ENCODE measurements around the gene CFAP299. TPM values are rescaled to one million over a fixed set of nuclear protein-coding genes. Genes with fewer than 3 reads are reported as not detected.

The CFAP299 gene
- total and polyA plus RNA-seq, 9 of the 15 experiments (the other 6 are each of a cell fraction or from before 2014, with no cell fraction given), result 0.09 to 3.0 (median 0.76) TPM

DNA sequence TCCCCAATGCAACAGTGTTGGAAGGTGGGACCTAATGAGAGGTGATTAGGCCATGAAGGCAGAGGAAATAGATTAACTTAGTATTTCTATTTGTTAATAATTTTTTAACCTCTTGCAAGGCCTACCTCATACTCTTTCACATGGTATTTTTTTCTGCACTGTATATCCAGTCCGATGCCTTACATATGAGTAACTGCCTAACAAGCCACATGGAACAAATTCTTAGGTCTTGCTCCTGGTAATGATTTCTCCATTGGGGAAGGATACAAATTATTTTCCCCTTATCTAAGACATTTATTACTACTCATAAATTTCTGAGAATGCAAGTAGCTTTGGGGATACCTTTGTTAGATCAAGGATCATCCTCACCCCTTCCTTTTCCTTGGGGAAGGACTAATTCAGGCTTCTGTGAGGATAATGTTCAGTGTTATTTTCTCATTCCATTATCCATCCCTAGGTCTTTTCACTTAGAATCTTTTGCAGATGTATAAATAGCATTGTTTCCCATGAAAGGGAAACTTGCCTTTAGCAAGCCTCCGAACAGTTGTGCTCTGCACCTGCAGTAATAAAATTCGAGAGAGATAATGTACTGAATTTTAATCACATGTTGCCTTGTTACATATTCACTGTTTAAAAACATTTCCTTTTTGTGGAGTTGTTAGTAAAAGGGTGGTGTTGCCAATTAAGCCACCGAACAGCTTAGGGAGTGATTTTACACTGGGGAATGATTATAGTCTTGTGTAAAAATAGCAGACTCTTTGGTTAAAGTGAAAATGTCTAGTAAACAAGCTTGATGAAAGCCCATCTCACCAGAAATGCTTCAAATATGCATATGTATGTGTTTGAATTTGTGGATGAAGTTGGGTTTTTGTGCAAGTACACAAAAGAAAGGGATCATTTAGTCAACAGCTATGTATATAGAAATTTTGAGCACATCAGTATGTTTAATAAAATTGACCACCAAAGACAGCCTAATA is 89.9 kb downstream of the CFAP299 start:
- H3K79me2 ChIP-seq (ENCODE audit: control insufficient read depth, insufficient read depth, low read length), result no peaks in the 10 kb centered on the region
- no peaks in the 10 kb centered on the region for H3K27me3 ChIP-seq (ENCODE audit: control insufficient read depth in 2 of 2, insufficient read depth in 2 of 2, low read length in 2 of 2)
- H4K20me1 ChIP-seq (replicated peaks; ENCODE audit: control insufficient read depth, insufficient read depth, low read length), result no peaks in the 10 kb centered on the region
- H3K4me3 ChIP-seq, result no peak overlapping the region
- no peaks in the 10 kb centered on the region for H3K9me1 ChIP-seq (ENCODE audit: control insufficient read depth, insufficient read depth, low read length)
- BruUV-seq (replicated peaks), result no TSS peak
- H3K9me3 ChIP-seq (replicated peaks; ENCODE audit: control insufficient read depth, insufficient read depth, low read depth, low read length), result no peaks in the 10 kb centered on the region
- H3K4me2 ChIP-seq (ENCODE audit: insufficient read depth, low read length), result no peak overlapping the region
- intact Hi-C loops (cut with micrococcal nuclease) (no loop called here), in situ Hi-C loops (cut with MboI) (no loop called here)
- 42% methylated on average over 3 of the region's 4 CpGs for WGBS (ENCODE audit: insufficient coverage, low coverage, missing lambda C conversion rate)
- ChIA-PET CTCF (ENCODE audit: low intra/inter-chr PET ratio) (no interaction called here), POLR2A (no interaction called here)
- peak overlapping the region; percentile 82 for H2AFZ ChIP-seq (ENCODE audit: low read depth, low read length)
- H3K9ac ChIP-seq (ENCODE audit: insufficient read depth in 1 of 2, low read depth in 2 of 2, low read length in 2 of 2), result no peak overlapping the region
- DNase-seq (ENCODE audit: extremely low read depth in 1 of 4, low spot score in 3 of 4), result no peak
- H3K36me3 ChIP-seq (ENCODE audit: control insufficient read depth, insufficient read depth, low read length), result no peaks in the 10 kb centered on the region
- no peak overlapping the region; the same call in 2 of the 3 replicates for H3K27ac ChIP-seq (ENCODE audit: extremely low read depth, low read depth, low read length)
- no peak for TF ChIP-seq ZSCAN29 (IDR thresholded peaks at IDR 0.05)
- TF ChIP-seq, protein P1, sequence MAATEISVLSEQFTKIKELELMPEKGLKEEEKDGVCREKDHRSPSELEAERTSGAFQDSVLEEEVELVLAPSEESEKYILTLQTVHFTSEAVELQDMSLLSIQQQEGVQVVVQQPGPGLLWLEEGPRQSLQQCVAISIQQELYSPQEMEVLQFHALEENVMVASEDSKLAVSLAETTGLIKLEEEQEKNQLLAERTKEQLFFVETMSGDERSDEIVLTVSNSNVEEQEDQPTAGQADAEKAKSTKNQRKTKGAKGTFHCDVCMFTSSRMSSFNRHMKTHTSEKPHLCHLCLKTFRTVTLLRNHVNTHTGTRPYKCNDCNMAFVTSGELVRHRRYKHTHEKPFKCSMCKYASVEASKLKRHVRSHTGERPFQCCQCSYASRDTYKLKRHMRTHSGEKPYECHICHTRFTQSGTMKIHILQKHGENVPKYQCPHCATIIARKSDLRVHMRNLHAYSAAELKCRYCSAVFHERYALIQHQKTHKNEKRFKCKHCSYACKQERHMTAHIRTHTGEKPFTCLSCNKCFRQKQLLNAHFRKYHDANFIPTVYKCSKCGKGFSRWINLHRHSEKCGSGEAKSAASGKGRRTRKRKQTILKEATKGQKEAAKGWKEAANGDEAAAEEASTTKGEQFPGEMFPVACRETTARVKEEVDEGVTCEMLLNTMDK (IDR thresholded peaks at IDR 0.05; ENCODE audit: borderline replicate concordance, insufficient read depth, low read depth, low read length, poor library complexity, severe bottlenecking), result no peak
- TF ChIP-seq NFATC3 (IDR thresholded peaks at IDR 0.05), result no peak
- no peak for TF ChIP-seq TSHZ1 (CRISPR knock-in tag; IDR thresholded peaks at IDR 0.05)
- no peak for TF ChIP-seq PCBP2 (IDR thresholded peaks at IDR 0.05; ENCODE audit: low read depth, low read length, poor library complexity, severe bottlenecking)
- 0 out of 2 replicates have a peak, but pooled peaks have one; percentile 45 for TF ChIP-seq ZNF589 (CRISPR knock-in tag; IDR thresholded peaks at IDR 0.05; ENCODE audit: low read depth)
- no peak for TF ChIP-seq PHF8 (IDR thresholded peaks at IDR 0.05; ENCODE audit: borderline replicate concordance, low read length)
- peaks cover 0 to 22% of the 10 kb centered on the region in 2 experiments; a peak in 3 of 5 replicates for H3K4me1 ChIP-seq (replicated peaks in 1 of 2; ENCODE audit: control insufficient read depth in 2 of 2, insufficient read depth in 2 of 2, low read length in 2 of 2)
- no peak for FAIRE-seq
- ATAC-seq, result no peak; the same call in 2 of the 3 replicates

Data from K562 (cell line).